Activated naive CD4-positive, alpha-beta T cell treated with anti-CD3 and anti-CD28 coated beads, Interleukin-2, amount 10 ng/mL, durations not matched to agents 7 days and 5 days (primary cell): ENCODE data around the gene PREX1.

ENCODE experiments used
- CTCF ChIA-PET: fragments of 350-600 bp; sonication (Branson Sonifier 250); formaldehyde crosslinking; loops from one replicate; lab custom pipeline; 2021; ENCODE audit warnings: antibody characterized with exemption; lab: Charles Lee
- DNase-seq: peaks from one replicate; pipeline ENCODE4 v3.0.0-alpha.2; 2020
- H3K27ac Mint-ChIP-seq: one replicate; pipeline ENCODE4 v1.8.0; 2021; ENCODE audit warnings: mild to moderate bottlenecking, moderate library complexity, mixed read lengths
- H3K27me3 Mint-ChIP-seq: one replicate; pipeline ENCODE4 v1.8.0; 2021; ENCODE audit warnings: mild to moderate bottlenecking, mixed read lengths
- H3K36me3 Mint-ChIP-seq: one replicate; pipeline ENCODE4 v1.8.0; 2021; ENCODE audit warnings: mixed read lengths
- H3K4me1 Mint-ChIP-seq: one replicate; pipeline ENCODE4 v1.8.0; 2021; ENCODE audit warnings: mixed read lengths
- H3K4me3 Mint-ChIP-seq: one replicate; pipeline ENCODE4 v1.8.0; 2021; ENCODE audit warnings: mild to moderate bottlenecking, moderate library complexity, mixed read lengths
- H3K9me3 Mint-ChIP-seq: one replicate; pipeline ENCODE4 v1.8.0; 2021; ENCODE audit warnings: mixed read lengths

The PREX1 gene

GRCh38 chr20:48729538-48729937 lies 98.3 kb downstream of the PREX1 start:
- no peaks in the 10 kb centered on the region for H3K9me3 Mint-ChIP-seq
- no peaks in the 10 kb centered on the region for H3K27me3 Mint-ChIP-seq
- DNase-seq = no peak
- H3K36me3 Mint-ChIP-seq = peaks cover 59% of the 10 kb centered on the region
- H3K27ac Mint-ChIP-seq = peak overlapping the region; percentile 70
- no peak overlapping the region for H3K4me3 Mint-ChIP-seq
- CTCF ChIA-PET = interaction anchor here (0.9 kb wide), 1 partner anchor 46 kb away, joined by 3 read pairs; no protein-coding TSS in a partner anchor
- peaks cover 29% of the 10 kb centered on the region for H3K4me1 Mint-ChIP-seq

DNA sequence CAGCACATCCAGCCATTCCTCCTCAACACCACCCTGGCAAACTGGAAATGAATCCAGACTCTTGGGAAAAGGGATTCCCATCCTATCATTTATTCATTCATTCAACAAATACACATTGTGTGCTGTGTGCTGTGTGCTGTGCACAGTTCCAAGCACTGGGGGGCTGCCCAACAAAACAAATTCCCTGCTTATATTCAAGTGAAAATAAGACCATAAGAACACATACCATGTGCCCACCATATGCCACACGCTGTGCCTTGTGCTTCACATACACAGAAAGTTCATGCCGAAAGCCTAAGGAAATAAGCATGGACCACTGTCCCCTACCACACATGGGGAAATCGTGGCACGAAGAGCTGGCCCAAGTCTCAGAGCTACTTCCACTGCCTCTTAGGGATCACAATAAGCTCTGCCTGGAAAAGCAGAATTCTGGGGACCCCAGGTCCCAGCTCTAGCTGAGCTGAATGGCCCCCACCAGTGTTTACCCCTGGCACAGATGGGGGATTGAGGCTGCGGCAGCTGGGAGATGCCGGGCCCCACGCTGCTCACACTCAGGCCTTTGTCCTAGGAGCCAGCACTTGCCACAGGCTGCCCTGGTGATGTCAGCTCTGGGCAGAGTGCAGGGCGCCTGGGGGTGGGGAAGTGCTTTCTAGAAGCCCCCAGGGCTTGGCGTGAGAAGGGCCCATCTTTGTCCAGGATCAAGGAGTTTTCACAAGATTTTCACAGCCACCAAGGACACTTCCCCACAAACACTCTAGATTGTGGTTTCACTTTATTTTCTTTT lies 99.6 kb downstream of the PREX1 start:
- Mint-ChIP-seq H3K4me3 (no peak overlapping the region), H3K4me1 (peaks cover 33% of the 10 kb centered on the region), H3K9me3 (no peaks in the 10 kb centered on the region), H3K27me3 (no peaks in the 10 kb centered on the region), H3K36me3 (peaks cover 53% of the 10 kb centered on the region), H3K27ac (no peak overlapping the region)
- CTCF ChIA-PET = interaction anchor here (0.7 kb wide), 1 partner anchor 177 kb away, joined by 3 read pairs; no protein-coding TSS in a partner anchor
- no peak for DNase-seq

GRCh38 chr20:48727226-48727625 lies 100.6 kb downstream of the PREX1 start:
- no peaks in the 10 kb centered on the region for H3K27me3 Mint-ChIP-seq
- no peak overlapping the region for H3K4me3 Mint-ChIP-seq
- H3K9me3 Mint-ChIP-seq = no peaks in the 10 kb centered on the region
- no peak overlapping the region for H3K27ac Mint-ChIP-seq
- H3K4me1 Mint-ChIP-seq = peaks cover 39% of the 10 kb centered on the region
- H3K36me3 Mint-ChIP-seq = peaks cover 47% of the 10 kb centered on the region
- CTCF ChIA-PET = interaction anchor here (0.8 kb wide), 1 partner anchor 179 kb away, joined by 4 read pairs; no protein-coding TSS in a partner anchor
- DNase-seq = no peak

DNA sequence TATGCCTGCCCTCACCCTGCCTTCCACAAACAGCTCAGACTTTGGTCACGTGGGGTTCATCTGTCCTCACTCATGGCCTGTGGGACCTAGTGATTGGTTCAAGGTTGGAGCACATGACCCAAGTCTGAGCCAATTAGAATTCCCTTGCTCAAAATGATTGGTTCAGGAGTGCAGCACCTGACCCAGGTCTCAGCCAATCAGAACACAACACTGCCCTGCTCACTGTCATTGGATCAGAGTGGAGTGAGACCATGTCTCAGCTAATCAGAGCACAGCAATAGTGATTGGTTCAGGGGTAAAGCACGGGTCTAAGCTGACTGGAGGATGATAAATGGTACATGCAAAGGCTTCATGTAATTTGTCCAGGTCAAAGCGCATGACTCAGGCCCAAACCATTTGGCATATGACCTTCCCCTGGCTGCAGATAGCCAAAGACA lies 102.2 kb downstream of the PREX1 start:
- no peaks in the 10 kb centered on the region for H3K27me3 Mint-ChIP-seq
- DNase-seq = no peak
- peaks cover 51% of the 10 kb centered on the region for H3K4me1 Mint-ChIP-seq
- no peaks in the 10 kb centered on the region for H3K9me3 Mint-ChIP-seq
- CTCF ChIA-PET = no interaction called here
- no peak overlapping the region for H3K27ac Mint-ChIP-seq
- no peak overlapping the region for H3K4me3 Mint-ChIP-seq
- peaks cover 53% of the 10 kb centered on the region for H3K36me3 Mint-ChIP-seq

- Mint-ChIP-seq H3K4me3 (no peak overlapping the region), H3K4me1 (peaks cover 52% of the 10 kb centered on the region), H3K9me3 (no peaks in the 10 kb centered on the region), H3K27ac (peak overlapping the region; percentile 38), H3K27me3 (no peaks in the 10 kb centered on the region), H3K36me3 (peaks cover 52% of the 10 kb centered on the region)
- DNase-seq = no peak
- CTCF ChIA-PET = no interaction called here
Observed at GRCh38 chr20:48724891-48725554, 102.8 kb downstream of the PREX1 start.

- Mint-ChIP-seq H3K36me3 (peaks cover 52% of the 10 kb centered on the region), H3K27ac (no peak overlapping the region), H3K4me3 (no peak overlapping the region), H3K27me3 (no peaks in the 10 kb centered on the region), H3K9me3 (no peaks in the 10 kb centered on the region), H3K4me1 (peaks cover 54% of the 10 kb centered on the region)
- DNase-seq = no peak
- CTCF ChIA-PET = no interaction called here
Observed at GRCh38 chr20:48724382-48724781, 103.4 kb downstream of the PREX1 start.

GRCh38 chr20:48723308-48724264 lies 104.2 kb downstream of the PREX1 start:
- Mint-ChIP-seq H3K27me3 (no peaks in the 10 kb centered on the region), H3K4me3 (no peak overlapping the region), H3K9me3 (no peaks in the 10 kb centered on the region), H3K4me1 (peaks cover 55% of the 10 kb centered on the region), H3K27ac (no peak overlapping the region), H3K36me3 (peaks cover 53% of the 10 kb centered on the region)
- DNase-seq = no peak
- CTCF ChIA-PET = interaction anchor here (0.7 to 1.1 kb wide), 2 partner anchors 15 to 66 kb away, joined by 3 to 4 read pairs; no protein-coding TSS in a partner anchor

GRCh38 chr20:48722737-48723191 lies 105.0 kb downstream of the PREX1 start:
- Mint-ChIP-seq H3K36me3 (peaks cover 52% of the 10 kb centered on the region), H3K27ac (no peak overlapping the region), H3K4me1 (peaks cover 57% of the 10 kb centered on the region), H3K27me3 (no peaks in the 10 kb centered on the region), H3K9me3 (no peaks in the 10 kb centered on the region), H3K4me3 (no peak overlapping the region)
- no peak for DNase-seq
- CTCF ChIA-PET = interaction anchor here (0.7 to 1.1 kb wide), 2 partner anchors 14 to 65 kb away, joined by 3 to 4 read pairs; no protein-coding TSS in a partner anchor

GRCh38 chr20:48722002-48722731 lies 105.6 kb downstream of the PREX1 start:
- peak overlapping the region; percentile 38 for H3K27ac Mint-ChIP-seq
- no peak for DNase-seq
- H3K4me3 Mint-ChIP-seq = no peak overlapping the region
- no peaks in the 10 kb centered on the region for H3K9me3 Mint-ChIP-seq
- peaks cover 55% of the 10 kb centered on the region for H3K36me3 Mint-ChIP-seq
- CTCF ChIA-PET = interaction anchor here (0.7 kb wide), 1 partner anchor 64 kb away, joined by 4 read pairs; no protein-coding TSS in a partner anchor
- H3K27me3 Mint-ChIP-seq = no peaks in the 10 kb centered on the region
- H3K4me1 Mint-ChIP-seq = peaks cover 63% of the 10 kb centered on the region

GRCh38 chr20:48721324-48722001 lies 106.3 kb downstream of the PREX1 start:
- peaks cover 56% of the 10 kb centered on the region for H3K36me3 Mint-ChIP-seq
- CTCF ChIA-PET = no interaction called here
- no peak overlapping the region for H3K4me3 Mint-ChIP-seq
- H3K4me1 Mint-ChIP-seq = peaks cover 70% of the 10 kb centered on the region
- no peaks in the 10 kb centered on the region for H3K9me3 Mint-ChIP-seq
- no peaks in the 10 kb centered on the region for H3K27me3 Mint-ChIP-seq
- peak overlapping the region; percentile 56 for H3K27ac Mint-ChIP-seq
- no peak for DNase-seq

DNA sequence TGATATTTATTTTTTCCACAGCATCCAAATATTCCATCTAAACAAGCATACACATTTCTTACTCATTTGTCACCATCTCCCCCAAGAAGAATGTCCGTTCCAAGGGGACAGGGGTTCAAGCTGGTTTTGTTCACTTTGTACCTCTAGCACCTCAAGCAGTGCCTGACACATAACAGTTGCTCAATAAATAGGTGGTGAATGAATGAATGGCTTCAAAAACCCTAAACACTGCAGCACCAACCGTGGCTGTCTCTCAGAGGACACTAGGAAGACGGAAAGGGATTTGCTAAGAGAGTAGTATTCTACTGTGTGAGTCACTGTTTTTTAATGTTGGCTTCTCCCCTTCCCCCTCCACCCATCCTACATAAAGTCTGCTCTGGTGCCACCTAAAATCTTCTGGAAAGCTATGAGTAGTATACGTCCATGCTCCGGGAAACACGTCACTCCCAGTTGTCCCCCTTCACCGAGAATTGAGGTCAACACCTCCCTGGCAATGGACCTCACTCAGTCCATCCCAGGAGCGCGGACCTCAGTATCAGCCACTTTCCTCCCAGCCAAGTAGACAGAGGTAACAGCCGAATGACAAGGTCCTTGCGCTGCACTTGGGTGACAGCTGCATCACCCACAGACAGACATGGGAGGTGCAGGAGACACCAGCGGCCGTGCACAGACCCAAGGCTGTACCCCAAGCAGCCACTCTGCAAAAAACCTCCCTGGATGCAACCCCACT lies 107.4 kb downstream of the PREX1 start:
- no peak overlapping the region for H3K4me3 Mint-ChIP-seq
- CTCF ChIA-PET = no interaction called here
- DNase-seq = no peak
- peaks cover 80% of the 10 kb centered on the region for H3K4me1 Mint-ChIP-seq
- no peaks in the 10 kb centered on the region for H3K27me3 Mint-ChIP-seq
- H3K27ac Mint-ChIP-seq = peak overlapping the region; percentile 85
- no peaks in the 10 kb centered on the region for H3K9me3 Mint-ChIP-seq
- peaks cover 57% of the 10 kb centered on the region for H3K36me3 Mint-ChIP-seq

DNA sequence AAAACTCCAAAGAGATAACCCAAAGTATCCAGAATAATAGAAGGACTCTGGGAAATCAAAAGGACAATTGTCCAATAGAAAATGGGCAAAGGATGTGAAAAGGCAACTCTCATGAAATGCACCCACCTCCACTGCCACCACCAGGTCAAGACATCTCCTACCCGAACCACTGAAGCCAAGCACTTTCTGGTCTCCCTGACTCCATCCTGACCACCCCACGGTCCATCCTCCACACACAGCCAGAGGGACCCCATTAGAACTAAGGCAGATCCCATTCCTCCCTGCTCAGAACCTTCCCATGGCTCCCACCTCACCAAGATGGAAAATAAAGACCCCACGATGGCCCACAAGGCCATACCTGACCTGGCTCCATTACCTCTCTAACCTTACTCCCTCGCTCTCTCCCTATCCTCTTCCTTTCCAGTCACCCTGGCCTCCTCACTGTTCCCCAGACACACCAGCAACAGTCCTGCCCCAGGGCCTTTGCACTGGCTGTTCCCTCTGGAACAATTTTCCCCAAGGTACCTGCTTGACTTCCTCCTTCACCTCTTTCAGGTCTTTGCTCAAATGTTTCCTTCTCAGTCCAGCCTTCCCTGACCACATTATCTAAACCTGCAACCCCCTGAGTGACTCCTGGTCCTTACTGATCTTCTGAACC lies 108.1 kb downstream of the PREX1 start:
- DNase-seq = no peak
- Mint-ChIP-seq H3K9me3 (no peaks in the 10 kb centered on the region), H3K27me3 (no peaks in the 10 kb centered on the region), H3K36me3 (peaks cover 58% of the 10 kb centered on the region), H3K27ac (peak overlapping the region; percentile 85), H3K4me3 (no peak overlapping the region), H3K4me1 (peaks cover 87% of the 10 kb centered on the region)
- CTCF ChIA-PET = no interaction called here
